Endothelial cell of umbilical vein (primary cell): ENCODE data around the gene C2orf81.

Experiments used
- POLR2A ChIP-seq: IDR thresholded peaks from 2 replicates; pipeline ENCODE4 v1.6.1; 2012; ENCODE audit warnings: low read depth, mild to moderate bottlenecking, control low read depth, low read length
- TF ChIP-seq, protein P1 (sequence below), 2 donors: IDR thresholded peaks; 1 replicate in 1 of 2; 2 replicates in 1 of 2; pipeline ENCODE4 v1.5.1; 2011; ENCODE audit warnings: low read length in 2 of 2, mild to moderate bottlenecking in 2 of 2, moderate library complexity in 2 of 2, control low read depth in 1 of 2, inconsistent platforms in 1 of 2, low read depth in 1 of 2; ENCODE audit not compliant: insufficient read depth in 1 of 2; ENCODE audit errors: extremely low read depth in 1 of 2

DNA sequence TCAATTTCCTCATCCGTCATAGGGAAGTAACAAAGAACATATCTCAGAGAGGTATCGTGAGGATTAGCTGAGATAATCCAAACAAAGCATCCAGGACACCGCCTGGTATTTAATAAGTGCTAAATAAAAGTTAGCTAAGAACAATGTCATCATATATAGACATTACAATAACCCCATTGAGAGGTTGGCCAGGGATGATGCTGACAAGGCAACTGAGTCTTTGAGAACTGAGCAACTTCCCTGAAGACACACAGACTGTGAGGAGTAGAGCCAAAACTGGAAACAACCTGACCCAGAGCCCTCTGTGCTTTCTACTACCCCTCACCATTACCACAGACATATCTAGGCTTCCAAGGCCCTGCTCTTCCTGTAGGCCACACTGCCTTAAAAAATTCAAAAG is 39.7 kb downstream of the C2orf81 start:
- TF ChIP-seq POLR2A, result no peak
- TF ChIP-seq, protein P1, sequence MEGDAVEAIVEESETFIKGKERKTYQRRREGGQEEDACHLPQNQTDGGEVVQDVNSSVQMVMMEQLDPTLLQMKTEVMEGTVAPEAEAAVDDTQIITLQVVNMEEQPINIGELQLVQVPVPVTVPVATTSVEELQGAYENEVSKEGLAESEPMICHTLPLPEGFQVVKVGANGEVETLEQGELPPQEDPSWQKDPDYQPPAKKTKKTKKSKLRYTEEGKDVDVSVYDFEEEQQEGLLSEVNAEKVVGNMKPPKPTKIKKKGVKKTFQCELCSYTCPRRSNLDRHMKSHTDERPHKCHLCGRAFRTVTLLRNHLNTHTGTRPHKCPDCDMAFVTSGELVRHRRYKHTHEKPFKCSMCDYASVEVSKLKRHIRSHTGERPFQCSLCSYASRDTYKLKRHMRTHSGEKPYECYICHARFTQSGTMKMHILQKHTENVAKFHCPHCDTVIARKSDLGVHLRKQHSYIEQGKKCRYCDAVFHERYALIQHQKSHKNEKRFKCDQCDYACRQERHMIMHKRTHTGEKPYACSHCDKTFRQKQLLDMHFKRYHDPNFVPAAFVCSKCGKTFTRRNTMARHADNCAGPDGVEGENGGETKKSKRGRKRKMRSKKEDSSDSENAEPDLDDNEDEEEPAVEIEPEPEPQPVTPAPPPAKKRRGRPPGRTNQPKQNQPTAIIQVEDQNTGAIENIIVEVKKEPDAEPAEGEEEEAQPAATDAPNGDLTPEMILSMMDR (IDR thresholded peaks at IDR 0.05; ENCODE audit: extremely low read depth in 1 of 2, insufficient read depth in 1 of 2, low read depth in 1 of 2, low read length in 2 of 2), result no peak
